ENCODE results near the gene MPRIP. TPM values are rescaled to one million over a fixed set of nuclear protein-coding genes. Genes with fewer than 3 reads are reported as not detected.

The MPRIP gene
- total and polyA plus RNA-seq, 4 donors, result 121 to 342 (median 175) TPM

DNA sequence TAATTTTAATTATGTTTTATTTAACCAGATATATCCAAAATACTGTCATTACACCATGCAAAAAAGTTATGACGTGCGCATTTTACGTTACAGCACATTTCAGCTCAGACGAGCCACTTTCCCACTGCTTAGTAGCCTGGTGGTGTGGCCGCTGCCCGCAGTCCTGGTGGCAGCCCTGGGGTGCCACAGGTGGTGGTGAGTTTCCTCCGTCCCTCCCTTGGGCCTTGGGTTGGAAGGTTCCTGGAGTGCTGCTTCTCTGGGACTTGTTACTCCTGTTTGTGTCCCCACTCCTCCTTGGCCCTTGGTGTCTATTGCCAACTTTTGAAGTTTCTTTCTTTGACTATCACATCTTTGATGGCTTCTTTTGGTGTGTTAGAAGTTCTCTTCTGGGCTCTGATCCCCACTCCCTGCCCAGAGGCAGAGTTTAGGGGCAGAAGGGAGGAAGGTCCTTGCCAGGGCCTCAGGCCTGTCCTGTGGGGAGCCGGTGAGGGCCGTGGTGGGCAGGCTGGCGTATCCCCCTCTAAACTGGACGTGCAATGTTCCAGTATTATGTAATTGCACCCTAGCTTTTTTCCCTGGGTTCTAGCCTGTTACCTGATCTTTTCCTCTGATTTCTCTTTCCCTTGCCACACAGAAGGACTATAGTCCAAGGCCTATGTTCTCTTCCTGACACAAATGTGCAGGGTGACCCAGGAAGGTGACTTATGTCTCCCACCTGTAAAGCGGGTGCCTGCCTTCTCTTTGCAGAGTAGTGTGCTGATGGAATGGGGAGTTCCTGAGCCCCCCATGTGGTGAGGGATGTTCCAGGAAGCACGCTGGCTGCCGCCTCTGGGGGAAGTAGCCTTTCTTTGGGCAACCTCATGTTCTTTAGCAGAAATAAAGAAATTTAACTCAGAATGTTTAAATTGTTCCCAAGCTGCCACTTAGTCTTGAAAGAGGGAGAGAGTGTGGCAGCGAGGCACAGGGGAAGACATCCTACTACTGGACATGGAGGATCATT lies 8.4 kb downstream of the MPRIP start:
- TF ChIP-seq, protein P1, sequence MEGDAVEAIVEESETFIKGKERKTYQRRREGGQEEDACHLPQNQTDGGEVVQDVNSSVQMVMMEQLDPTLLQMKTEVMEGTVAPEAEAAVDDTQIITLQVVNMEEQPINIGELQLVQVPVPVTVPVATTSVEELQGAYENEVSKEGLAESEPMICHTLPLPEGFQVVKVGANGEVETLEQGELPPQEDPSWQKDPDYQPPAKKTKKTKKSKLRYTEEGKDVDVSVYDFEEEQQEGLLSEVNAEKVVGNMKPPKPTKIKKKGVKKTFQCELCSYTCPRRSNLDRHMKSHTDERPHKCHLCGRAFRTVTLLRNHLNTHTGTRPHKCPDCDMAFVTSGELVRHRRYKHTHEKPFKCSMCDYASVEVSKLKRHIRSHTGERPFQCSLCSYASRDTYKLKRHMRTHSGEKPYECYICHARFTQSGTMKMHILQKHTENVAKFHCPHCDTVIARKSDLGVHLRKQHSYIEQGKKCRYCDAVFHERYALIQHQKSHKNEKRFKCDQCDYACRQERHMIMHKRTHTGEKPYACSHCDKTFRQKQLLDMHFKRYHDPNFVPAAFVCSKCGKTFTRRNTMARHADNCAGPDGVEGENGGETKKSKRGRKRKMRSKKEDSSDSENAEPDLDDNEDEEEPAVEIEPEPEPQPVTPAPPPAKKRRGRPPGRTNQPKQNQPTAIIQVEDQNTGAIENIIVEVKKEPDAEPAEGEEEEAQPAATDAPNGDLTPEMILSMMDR (IDR thresholded peaks at IDR 0.05; ENCODE audit: control extremely low read depth, extremely low read depth), result no peak
- H3K4me3 ChIP-seq, result no peak overlapping the region
- H3K27ac ChIP-seq (ENCODE audit: low read depth in 1 of 2, low read length in 1 of 2), result no peak overlapping the region
- H3K9me3 ChIP-seq (ENCODE audit: control insufficient read depth in 4 of 4, insufficient read depth in 3 of 4, low read length in 3 of 4), result no peaks in the 10 kb centered on the region
- DNase-seq, result no peak
- WGBS, 2 donors, result 84 to 87% methylated on average over 15 of the region's 15 CpGs
- peak overlapping the region in 1 of 2 donors; percentile 16 for H3K9ac ChIP-seq (ENCODE audit: insufficient read depth in 1 of 2, low read length in 2 of 2)
- ATAC-seq (ENCODE audit: insufficient read depth, low FRiP score), result no peak
- peaks cover 5 to 69% (median 39%) of the 10 kb centered on the region in 5 donors for H3K4me1 ChIP-seq (ENCODE audit: control insufficient read depth in 5 of 5, insufficient read depth in 5 of 5, low read length in 5 of 5)
- no peaks in the 10 kb centered on the region for H3K27me3 ChIP-seq (ENCODE audit: control insufficient read depth in 3 of 3, insufficient read depth in 3 of 3, low read length in 2 of 3)
- H3K36me3 ChIP-seq (ENCODE audit: control insufficient read depth in 4 of 4, insufficient read depth in 4 of 4, low read length in 4 of 4), result peaks cover 0 to 6% (median 3%) of the 10 kb centered on the region in 4 donors

DNA sequence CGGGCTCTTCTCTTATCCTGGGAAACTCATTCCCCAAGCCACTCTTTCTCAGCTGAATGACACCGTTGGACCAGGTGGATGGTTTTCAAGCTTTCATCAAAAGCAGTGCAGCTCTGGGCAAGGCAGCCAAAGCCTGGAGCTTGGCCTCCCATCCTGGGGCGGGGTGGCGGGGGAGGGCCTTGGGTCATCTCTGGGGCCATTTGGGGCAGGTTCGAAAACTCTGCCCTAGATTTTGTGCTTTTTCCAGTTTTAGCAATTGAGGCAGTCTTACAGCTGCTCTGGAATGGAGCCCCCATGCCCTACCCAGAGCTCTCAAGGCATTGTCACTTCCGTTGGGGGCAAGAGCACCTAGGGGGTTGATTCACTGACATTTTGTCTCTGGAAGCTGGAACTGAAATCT lies 9.1 kb downstream of the MPRIP start:
- peak overlapping the region; percentile 12 to 78 for H3K27ac ChIP-seq (ENCODE audit: low read depth in 1 of 2, low read length in 1 of 2)
- TF ChIP-seq, protein P1 (IDR thresholded peaks at IDR 0.05; ENCODE audit: control extremely low read depth, extremely low read depth), result no peak
- H3K4me1 ChIP-seq (ENCODE audit: control insufficient read depth in 5 of 5, insufficient read depth in 5 of 5, low read length in 5 of 5), result peaks cover 5 to 73% (median 39%) of the 10 kb centered on the region in 5 donors
- no peaks in the 10 kb centered on the region for H3K9me3 ChIP-seq (ENCODE audit: control insufficient read depth in 4 of 4, insufficient read depth in 3 of 4, low read length in 3 of 4)
- peaks cover 0 to 8% (median 3%) of the 10 kb centered on the region in 4 donors for H3K36me3 ChIP-seq (ENCODE audit: control insufficient read depth in 4 of 4, insufficient read depth in 4 of 4, low read length in 4 of 4)
- no peaks in the 10 kb centered on the region for H3K27me3 ChIP-seq (ENCODE audit: control insufficient read depth in 3 of 3, insufficient read depth in 3 of 3, low read length in 2 of 3)
- DNase-seq, result no peak
- 84 to 85% methylated on average over 6 of the region's 6 CpGs for WGBS, 2 donors
- H3K9ac ChIP-seq (ENCODE audit: insufficient read depth in 1 of 2, low read length in 2 of 2), result no peak overlapping the region
- no peak overlapping the region for H3K4me3 ChIP-seq
- no peak for ATAC-seq (ENCODE audit: insufficient read depth, low FRiP score)

DNA sequence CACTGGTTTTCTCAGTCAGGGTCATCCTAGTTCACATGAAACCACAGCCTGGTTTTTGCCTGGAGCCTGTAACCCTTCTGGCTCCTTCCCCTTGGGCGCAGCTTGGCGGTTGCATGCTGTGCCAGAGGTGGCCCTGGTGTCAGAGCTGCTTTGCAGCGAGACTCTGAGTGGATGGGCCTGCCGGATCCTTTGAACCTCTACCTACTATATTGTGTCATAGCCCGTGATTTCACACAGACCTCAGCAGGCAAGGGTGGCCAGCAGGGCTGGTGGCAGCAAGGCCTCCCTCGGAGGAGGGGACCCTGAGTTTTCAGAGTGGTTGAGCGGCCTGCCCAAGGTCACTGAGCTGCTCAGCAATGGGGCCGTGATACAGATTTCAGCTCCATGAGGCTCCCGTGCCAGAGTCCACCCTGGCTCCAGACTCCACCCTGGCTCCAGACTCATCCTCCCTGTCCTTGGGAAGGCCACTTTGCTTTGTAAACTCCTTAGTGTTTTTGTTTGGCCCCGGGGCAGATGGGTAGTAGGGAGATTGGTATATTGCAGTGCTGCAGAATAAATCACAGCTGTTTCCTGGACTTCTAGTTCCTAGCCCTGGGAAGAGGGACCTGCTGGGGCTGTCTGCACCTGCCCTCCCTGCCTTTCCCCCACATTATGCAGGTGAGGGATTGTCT lies 9.7 kb downstream of the MPRIP start:
- Histone ChIP-seq H3K9ac (ENCODE audit: insufficient read depth in 1 of 2, low read length in 2 of 2) (no peak overlapping the region), H3K36me3 (ENCODE audit: control insufficient read depth in 4 of 4, insufficient read depth in 4 of 4, low read length in 4 of 4) (peaks cover 0 to 11% (median 5%) of the 10 kb centered on the region in 4 donors), H3K27me3 (ENCODE audit: control insufficient read depth in 3 of 3, insufficient read depth in 3 of 3, low read length in 2 of 3) (no peaks in the 10 kb centered on the region), H3K4me3 (no peak overlapping the region), H3K9me3 (ENCODE audit: control insufficient read depth in 4 of 4, insufficient read depth in 3 of 4, low read length in 3 of 4) (no peaks in the 10 kb centered on the region), H3K27ac (ENCODE audit: low read depth in 1 of 2, low read length in 1 of 2) (peak overlapping the region; percentile 12 to 78), H3K4me1 (ENCODE audit: control insufficient read depth in 5 of 5, insufficient read depth in 5 of 5, low read length in 5 of 5) (peaks cover 5 to 70% (median 39%) of the 10 kb centered on the region in 5 donors)
- ATAC-seq (ENCODE audit: insufficient read depth, low FRiP score) (no peak), DNase-seq (no peak)
- TF ChIP-seq, protein P1 (IDR thresholded peaks at IDR 0.05; ENCODE audit: control extremely low read depth, extremely low read depth), result no peak
- 53 to 58% methylated on average over 10 of the region's 10 CpGs for WGBS, 2 donors

Data from lung (tissue), 12 donors.